Measurements from ENCODE around the gene HNF1A.
A peak's percentile ranks its signal among the peaks of the same experiment; 100 is the strongest.

The HNF1A gene

DNA sequence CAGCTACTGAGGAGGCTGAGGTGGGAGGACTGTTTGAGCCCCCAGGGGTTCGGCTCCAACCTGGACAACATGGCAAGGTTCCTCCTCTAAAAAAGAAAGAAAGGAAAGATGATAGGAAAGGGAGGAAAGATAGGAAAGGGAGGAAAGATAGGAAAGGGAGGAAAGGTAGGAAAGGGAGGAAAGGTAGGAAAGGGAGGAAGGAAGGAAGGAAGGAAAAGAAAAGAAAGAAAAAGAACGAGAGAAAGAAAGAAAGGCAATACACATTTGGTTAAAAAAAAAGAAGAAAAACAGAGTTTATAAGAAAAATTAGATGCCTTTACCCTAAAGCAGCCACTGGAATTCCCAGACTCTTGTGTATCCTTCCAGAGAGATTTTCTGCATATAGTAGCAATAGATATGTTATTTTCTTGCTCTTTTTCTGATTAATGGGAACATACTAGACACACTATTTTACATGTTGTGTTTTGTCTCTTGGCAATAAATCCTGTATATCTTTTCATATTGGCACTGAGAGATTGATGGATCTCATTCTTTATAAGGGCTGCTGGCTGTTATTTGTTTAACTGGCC is 12.2 kb downstream of the HNF1A start:
- DNase-seq = no peak

DNA sequence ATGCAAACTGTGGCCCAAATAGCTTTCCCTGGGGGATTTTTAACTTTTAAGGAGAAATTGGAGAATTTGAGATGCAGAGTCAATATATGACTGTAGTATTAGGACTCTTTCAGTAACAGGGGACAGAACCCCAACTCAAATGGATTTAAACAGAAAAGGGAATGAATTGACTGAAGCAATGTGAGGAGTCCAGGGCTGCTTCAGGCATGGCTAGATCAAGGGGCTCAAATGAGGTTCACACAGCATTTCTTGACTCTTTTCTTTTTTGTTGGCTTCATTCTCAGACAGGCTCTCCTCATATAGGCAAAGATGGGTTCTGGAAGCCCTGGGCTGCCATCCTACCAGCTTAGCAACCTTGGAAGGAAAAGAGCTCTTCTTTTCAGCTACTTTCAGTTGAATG is 13.6 kb downstream of the HNF1A start:
- no peak for DNase-seq

DNA sequence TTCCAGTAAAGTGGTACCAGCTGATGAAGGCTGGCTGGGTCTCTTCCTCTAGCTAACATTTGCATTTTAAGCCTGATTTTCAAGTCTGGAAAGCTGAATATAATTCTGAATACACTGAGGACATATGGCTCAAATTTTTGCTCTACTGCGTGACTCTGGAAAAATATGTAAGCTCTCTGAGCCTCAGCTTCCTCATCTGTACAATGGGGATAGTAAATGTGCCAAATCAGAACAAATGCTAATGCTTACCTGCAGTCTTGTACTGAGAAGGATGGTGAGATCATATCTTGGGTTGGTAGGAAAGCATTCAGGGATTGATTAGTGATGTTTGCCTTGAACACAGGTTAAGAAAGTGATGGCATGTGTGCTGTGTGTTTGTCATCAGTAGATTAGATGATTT is 14.6 kb downstream of the HNF1A start:
- DNase-seq = no peak

DNA sequence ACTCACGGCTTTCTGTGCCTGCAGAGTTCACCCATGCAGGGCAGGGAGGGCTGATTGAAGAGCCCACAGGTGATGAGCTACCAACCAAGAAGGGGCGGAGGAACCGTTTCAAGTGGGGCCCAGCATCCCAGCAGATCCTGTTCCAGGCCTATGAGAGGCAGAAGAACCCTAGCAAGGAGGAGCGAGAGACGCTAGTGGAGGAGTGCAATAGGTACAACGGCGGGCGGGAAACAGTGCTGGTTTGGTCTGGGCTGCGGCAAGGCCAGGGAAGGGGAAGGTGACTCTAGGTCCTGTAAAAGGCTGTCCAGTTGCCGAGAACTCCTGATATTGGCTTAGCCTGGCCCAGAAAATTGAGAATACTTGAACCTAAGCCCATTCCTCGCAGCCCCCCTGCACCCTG is 15.2 kb downstream of the HNF1A start:
- no peak for DNase-seq

DNA sequence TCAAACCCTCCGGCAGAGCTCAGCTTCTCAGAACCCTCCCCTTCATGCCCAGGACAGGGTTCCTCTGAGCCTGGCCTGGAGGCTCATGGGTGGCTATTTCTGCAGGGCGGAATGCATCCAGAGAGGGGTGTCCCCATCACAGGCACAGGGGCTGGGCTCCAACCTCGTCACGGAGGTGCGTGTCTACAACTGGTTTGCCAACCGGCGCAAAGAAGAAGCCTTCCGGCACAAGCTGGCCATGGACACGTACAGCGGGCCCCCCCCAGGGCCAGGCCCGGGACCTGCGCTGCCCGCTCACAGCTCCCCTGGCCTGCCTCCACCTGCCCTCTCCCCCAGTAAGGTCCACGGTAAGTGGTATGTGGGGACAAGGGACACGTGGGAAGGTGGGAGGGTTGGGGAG is 15.7 kb downstream of the HNF1A start:
- DNase-seq = no peak

DNA sequence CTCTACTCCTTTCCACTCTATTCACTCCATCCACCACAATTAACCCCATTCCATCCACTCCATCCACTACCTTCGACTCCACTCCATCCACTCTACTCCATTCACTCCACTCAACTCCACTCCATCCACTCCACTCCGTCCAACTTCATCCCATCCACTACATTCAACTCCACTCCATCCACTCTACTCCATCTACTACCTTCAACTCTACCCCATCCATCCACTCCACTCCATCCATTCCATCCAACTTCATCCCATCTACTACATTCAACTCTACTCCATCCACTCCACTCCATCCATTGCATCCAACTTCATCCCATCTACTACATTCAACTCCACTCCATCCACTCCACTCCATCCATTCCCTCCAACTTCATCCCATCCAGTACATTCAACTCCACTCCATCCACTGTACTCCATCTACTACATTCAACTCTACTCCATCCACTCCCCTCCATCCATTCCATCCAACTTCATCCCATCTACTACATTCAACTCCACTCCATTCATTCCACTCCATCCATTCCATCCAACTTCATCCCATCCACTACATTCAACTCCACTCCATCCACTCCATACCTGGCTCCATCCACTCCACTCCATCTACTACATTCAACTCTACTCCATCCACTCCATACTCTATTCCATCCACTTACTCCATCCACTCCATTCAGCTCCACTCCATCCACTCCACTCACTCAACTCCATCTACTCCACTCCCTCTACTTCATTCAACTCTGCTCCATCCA is 16.4 kb downstream of the HNF1A start:
- no peak for DNase-seq

DNA sequence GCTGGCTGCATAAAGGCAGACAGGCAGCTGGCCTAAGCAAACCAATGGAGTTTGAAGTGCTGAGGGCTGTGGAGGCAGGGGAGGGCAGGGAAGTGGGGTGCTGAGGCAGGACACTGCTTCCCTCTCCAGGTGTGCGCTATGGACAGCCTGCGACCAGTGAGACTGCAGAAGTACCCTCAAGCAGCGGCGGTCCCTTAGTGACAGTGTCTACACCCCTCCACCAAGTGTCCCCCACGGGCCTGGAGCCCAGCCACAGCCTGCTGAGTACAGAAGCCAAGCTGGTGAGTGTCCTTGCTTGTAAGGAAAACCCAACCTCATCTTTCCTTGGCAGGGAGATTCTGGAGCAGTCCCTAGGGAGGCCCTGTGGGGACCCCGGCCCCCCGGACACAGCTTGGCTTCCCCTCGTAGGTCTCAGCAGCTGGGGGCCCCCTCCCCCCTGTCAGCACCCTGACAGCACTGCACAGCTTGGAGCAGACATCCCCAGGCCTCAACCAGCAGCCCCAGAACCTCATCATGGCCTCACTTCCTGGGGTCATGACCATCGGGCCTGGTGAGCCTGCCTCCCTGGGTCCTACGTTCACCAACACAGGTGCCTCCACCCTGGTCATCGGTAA is 17.9 kb downstream of the HNF1A start:
- DNase-seq = no peak

DNA sequence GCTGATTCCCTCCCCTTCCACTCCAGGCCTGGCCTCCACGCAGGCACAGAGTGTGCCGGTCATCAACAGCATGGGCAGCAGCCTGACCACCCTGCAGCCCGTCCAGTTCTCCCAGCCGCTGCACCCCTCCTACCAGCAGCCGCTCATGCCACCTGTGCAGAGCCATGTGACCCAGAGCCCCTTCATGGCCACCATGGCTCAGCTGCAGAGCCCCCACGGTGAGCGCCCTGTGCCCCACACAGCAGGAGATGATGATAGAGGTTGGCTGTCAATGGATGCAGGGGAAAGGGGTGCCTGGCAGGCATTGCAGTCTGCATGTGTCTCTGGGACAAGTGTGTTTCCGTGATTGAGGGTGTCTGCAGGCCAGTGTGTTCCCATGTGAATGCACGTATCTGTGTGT is 19.1 kb downstream of the HNF1A start:
- DNase-seq = no peak

DNA sequence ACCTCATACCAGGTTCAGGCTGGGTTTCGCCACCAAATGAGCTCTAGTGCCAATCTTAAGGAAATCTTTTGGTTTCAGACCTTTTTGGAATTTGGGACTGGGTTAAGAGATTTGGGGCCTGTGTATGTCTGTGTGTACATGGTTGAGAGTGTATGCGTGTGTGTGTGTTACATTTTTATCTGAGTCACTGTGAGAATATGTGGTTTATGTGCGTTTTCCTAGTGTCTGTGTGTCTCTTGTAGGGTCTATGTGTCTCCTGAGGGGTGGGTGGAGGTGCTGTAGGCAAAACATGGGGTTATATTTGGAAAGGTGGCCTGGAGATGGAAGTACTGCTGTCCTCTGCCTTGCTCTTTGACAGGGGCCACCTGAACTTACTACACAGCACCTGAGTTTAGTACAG is 20.1 kb downstream of the HNF1A start:
- DNase-seq = no peak

DNA sequence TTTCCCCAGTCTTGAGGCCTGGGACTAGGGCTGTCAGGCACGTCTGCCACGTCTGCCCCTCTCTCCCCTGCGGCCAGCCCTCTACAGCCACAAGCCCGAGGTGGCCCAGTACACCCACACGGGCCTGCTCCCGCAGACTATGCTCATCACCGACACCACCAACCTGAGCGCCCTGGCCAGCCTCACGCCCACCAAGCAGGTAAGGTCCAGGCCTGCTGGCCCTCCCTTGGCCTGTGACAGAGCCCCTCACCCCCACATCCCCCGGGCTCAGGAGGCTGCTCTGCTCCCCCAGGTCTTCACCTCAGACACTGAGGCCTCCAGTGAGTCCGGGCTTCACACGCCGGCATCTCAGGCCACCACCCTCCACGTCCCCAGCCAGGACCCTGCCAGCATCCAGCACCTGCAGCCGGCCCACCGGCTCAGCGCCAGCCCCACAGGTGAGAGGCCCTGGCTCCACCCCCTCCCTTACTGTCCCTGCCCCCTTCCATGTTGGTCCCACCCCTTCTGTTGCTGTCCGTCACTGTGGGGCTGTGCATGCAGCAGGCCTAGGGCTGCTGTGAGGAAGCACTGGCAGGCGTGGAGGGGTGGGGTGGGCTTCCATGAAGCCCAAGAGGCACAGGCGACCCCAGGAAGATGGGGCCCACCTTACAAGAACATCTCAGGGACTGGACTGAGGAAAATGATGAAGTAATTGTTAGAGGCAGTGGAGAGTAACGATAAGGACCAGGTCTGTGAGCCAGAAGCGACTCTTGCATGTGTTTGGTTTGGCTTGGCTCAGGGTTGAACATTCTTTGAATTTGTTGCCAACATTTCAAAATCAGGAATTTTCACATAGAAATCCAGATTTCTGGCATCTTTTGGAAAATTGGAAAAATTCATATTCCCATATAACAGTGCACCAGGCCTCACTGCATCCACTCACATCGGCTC is 21.1 kb downstream of the HNF1A start:
- DNase-seq = no peak

DNA sequence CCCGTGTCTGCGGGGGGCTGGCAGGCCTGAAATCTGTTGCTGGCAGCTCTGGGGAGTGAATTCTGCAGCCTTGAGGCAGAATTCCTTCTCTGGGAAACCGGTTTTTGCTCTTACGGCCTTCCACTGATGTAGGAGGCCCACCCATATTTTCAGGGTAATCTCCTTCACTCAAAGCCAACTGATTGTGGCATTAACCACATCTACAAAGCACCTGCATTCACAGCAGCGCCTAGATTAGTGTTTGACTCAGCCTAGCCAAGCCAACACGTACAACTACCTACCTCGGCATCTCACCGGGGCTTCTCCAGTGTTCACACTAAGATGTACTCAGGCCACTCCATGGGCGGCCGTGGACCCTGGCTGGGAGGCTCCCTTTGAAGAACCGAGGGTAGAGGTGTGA is 22.2 kb downstream of the HNF1A start:
- no peak for DNase-seq

DNA sequence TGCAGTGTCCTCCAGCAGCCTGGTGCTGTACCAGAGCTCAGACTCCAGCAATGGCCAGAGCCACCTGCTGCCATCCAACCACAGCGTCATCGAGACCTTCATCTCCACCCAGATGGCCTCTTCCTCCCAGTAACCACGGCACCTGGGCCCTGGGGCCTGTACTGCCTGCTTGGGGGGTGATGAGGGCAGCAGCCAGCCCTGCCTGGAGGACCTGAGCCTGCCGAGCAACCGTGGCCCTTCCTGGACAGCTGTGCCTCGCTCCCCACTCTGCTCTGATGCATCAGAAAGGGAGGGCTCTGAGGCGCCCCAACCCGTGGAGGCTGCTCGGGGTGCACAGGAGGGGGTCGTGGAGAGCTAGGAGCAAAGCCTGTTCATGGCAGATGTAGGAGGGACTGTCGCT is 22.7 kb downstream of the HNF1A start:
- no peak for DNase-seq

DNA sequence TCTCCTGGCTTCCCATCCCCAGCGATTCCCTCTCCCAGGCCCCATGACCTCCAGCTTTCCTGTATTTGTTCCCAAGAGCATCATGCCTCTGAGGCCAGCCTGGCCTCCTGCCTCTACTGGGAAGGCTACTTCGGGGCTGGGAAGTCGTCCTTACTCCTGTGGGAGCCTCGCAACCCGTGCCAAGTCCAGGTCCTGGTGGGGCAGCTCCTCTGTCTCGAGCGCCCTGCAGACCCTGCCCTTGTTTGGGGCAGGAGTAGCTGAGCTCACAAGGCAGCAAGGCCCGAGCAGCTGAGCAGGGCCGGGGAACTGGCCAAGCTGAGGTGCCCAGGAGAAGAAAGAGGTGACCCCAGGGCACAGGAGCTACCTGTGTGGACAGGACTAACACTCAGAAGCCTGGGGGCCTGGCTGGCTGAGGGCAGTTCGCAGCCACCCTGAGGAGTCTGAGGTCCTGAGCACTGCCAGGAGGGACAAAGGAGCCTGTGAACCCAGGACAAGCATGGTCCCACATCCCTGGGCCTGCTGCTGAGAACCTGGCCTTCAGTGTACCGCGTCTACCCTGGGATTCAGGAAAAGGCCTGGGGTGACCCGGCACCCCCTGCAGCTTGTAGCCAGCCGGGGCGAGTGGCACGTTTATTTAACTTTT is 23.6 kb downstream of the HNF1A start:
- no peak for DNase-seq

DNA sequence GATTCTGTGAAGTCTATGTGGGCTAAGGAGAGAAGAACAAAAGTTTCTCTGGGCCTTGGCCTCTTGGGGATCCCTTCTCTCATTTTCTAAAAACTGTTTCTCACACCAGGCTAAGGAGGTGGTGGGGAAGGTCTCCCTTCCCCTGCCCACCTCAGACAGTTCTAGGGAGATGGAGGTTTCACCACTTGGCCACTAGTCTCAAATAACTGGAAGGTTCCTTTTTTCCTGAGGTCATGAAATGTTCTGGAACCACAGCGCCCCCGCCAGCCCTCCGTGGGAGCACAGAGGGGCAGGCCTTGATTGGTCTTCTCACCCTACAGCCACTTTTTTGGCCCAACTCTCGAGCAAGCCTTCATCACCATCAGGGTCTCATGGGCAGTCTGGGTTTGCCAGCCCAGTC is 25.3 kb downstream of the HNF1A start:
- no peak for DNase-seq

DNA sequence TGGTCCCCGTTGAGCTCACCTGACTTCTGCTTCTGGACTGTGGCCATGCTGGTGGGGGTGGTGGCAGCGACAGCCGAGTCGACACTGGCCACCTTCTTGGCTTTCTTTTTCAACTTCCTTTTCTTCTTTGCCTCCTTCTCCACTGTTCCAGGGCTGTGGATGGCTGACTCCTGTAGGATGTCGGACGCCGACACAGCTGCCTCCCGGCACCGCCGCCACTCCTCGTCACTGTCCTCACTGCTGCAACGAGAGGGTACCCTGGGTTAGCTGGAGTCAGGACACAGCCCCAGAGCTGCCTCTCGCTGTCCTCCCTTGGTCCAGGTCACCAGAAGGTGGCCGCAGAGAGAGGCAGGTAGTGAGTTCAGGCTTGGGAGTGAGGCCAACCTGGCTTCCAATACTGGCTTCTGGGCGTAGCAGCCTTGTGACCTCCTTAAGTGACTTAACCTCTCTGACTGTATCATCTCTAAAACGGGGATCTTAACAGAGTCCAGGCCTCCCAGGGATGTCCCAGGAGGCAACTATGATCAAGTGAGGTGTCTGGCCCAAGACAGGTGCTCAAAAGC is 26.0 kb downstream of the HNF1A start:
- DNase-seq = no peak

DNA sequence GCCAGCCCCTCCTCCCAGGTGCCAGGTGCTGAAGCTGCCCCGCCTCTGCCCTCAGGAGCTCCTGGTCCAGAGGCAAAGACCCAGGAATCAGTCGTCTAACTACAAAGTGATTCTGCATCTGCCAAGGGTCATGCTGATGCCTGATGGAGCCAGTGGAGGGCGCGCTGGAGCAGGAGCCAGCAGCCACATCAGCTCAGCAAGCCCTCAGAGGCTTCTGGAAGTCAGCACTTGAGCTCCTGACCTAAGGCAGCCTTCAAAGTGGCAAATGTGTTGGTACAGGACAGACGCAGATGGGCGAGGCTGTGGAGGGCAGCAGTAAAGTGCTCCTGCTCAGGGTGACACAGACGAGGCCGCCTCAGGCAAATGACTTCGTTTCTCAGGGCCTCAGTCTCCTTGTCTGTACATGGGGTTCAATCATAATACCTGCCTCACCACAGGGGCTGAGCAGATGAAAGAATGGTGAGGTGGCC is 27.0 kb downstream of the HNF1A start:
- DNase-seq = peak; percentile 77

DNA sequence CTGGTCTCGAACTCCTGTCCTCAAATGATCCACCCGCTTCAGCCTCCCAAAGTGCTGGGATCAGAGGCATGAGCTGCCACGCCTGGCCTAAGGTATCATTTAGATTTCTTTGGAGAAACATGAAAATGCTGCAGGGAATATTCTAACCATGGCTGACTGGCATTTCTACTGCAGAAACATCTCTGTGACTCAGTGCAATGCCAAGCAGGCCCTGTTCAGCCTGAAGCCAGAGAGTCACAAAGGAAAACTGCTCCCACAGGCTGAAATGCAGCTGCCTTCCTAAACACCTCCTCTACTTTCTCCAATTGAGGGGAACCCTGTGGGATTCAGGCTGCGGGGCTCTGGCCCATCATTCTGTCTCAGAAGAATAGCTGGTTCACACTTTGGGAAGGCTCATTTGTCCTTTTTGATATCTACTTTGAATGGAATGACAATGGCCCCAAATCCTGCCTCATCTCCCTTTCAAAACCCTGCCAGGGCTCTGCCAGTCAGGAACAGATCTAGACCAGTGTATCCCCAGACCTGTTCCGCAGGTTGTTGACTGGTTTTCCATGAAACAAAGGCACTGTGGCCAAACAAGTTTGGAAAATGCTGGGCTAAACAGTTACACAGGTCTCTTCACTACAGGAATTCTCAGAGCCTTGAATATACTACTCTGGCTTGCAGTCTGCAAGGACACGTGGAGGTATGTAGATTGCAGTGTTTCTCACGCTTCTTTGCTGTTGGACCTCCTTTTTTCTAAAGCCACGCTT is 30.2 kb downstream of the HNF1A start:
- DNase-seq = no peak

DNA sequence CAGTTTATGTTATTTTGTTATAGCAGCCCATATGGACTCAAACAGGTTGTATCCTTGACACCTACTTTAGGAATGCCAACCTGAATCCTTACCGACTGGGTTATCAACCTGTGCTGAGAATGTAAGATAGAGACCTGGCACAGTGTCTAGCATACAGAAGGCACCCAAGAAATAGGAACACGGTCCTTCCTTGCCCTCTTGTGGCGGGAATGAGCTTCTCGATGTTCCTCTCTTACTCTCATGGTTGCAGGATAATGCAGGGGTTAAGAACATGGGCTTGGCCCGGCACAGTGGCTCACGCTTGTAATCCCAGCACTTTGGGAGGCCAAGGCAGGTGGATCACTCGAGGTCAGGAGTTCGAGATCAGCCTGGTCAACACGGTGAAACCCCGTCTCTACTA is 31.4 kb downstream of the HNF1A start:
- no peak for DNase-seq

DNA sequence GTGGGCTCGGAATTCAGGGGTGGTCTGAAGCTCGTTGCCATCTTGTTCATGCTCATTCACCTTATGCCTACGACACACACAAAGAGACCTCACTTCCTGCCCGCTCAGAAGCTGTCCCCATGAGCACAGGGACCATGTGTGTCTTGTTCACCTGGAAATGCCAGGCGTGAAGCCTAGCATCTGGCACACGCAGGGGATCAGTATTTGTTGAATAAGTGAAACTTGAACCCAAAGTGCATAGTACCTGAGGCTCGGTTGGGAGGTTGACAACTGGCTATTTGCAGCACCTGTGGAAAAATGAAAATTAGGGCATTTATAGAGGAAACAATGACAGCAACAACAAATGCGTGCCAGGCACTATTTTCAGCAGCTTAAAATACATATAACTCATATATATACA is 32.5 kb downstream of the HNF1A start:
- no peak for DNase-seq

DNA sequence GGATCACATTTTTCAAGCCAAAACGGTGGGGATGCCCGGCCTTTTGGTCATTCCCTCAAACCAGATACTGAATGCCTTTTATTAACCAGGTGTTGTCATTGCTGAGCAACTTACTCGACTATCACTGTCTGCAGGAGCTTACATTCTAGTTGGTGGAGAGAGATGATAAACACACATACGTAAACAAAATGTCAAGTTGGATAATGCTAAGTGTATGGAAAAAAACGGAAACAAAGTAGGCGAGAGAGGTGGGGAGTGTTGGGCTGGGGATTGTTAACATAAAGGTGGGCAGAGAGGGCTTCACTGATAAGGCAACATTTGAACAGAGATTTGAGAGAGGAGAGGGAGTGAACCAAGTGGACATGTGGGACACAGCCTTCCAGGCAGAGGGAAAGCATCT is 33.5 kb downstream of the HNF1A start:
- DNase-seq = no peak

DNA sequence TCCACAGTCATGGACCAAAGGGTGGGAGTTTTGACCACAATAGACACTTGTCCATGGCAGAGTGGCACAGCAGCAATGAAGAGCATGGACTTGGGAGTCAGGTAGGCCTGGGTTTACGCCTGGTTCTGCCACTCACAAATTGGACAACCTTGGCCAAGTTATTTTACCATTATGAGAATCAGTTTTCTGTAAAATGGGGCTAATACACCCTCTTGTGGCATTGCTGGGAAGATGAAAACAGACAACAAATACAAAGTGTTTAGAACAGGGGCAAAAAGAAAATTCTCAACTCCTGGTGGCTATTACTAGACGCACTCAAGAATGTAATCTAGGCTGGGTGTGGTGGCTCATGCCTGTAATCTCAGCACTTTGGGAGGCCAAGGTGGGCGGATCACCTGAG is 35.4 kb downstream of the HNF1A start:
- no peak for DNase-seq
